GM19372 (cell line): ENCODE data around the gene ACOXL.

ENCODE experiments used
- ATAC-seq: cut with Tn5 transposase; IDR thresholded peaks from one replicate; pipeline ENCODE4 v1.9.1; 2021; ENCODE audit warnings: mild to moderate bottlenecking, low read depth, moderate library complexity; ENCODE audit not compliant: unreplicated experiment

The ACOXL gene

GRCh38 chr2:110897966-110898365 is 165.6 kb downstream of the ACOXL start:
- no peak for ATAC-seq

- no peak for ATAC-seq
These were observed 167.8 kb downstream of the ACOXL start for GRCh38 chr2:110900191-110900590.

- ATAC-seq = no peak
These were observed 171.2 kb downstream of the ACOXL start for GRCh38 chr2:110903548-110903947.

- ATAC-seq = no peak
These were observed 171.9 kb downstream of the ACOXL start for GRCh38 chr2:110904116-110904778.

- ATAC-seq = no peak
These were observed 172.4 kb downstream of the ACOXL start for GRCh38 chr2:110904779-110905148.

- ATAC-seq = no peak
These were observed 172.8 kb downstream of the ACOXL start for GRCh38 chr2:110905217-110905616.

GRCh38 chr2:110906613-110907298 is 174.4 kb downstream of the ACOXL start:
- ATAC-seq = no peak

- ATAC-seq = no peak
These were observed 177.1 kb downstream of the ACOXL start for GRCh38 chr2:110909501-110909900.

GRCh38 chr2:110910423-110910822 is 178.1 kb downstream of the ACOXL start:
- no peak for ATAC-seq

- no peak for ATAC-seq
These were observed 187.4 kb downstream of the ACOXL start for GRCh38 chr2:110919738-110920137.

GRCh38 chr2:110925479-110925878 is 193.1 kb downstream of the ACOXL start:
- no peak for ATAC-seq

GRCh38 chr2:110927526-110927925 is 195.2 kb downstream of the ACOXL start:
- no peak for ATAC-seq

GRCh38 chr2:110929528-110929927 is 197.2 kb downstream of the ACOXL start:
- ATAC-seq = no peak

GRCh38 chr2:110931648-110932047 is 199.3 kb downstream of the ACOXL start:
- no peak for ATAC-seq

GRCh38 chr2:110933420-110933819 is 201.0 kb downstream of the ACOXL start:
- no peak for ATAC-seq

GRCh38 chr2:110934948-110935347 is 202.6 kb downstream of the ACOXL start:
- ATAC-seq = no peak

GRCh38 chr2:110940376-110940910 is 208.1 kb downstream of the ACOXL start:
- no peak for ATAC-seq

GRCh38 chr2:110941226-110941625 is 208.9 kb downstream of the ACOXL start:
- no peak for ATAC-seq

GRCh38 chr2:110943070-110943634 is 210.8 kb downstream of the ACOXL start:
- ATAC-seq = no peak

GRCh38 chr2:110946902-110947301 is 214.5 kb downstream of the ACOXL start:
- ATAC-seq = no peak

GRCh38 chr2:110948027-110948674 is 215.8 kb downstream of the ACOXL start:
- ATAC-seq = no peak
